Tibial artery (tissue), 4 donors: Measurements from ENCODE around the gene LYPLA2.
"Not testable (repeated sequence)": the region's sequence is repeated elsewhere in the genome, so short reads cannot be mapped to it uniquely, and the experiment has no call there.

Source experiments
- DNase-seq, 2 donors: peaks; one replicate each; pipeline ENCODE4 v3.0.0-alpha.2; 2019
- H3K27ac ChIP-seq, 2 donors: fragments of 200-600 bp; sonication (generic) in 1 of 2; 1 replicate in 1 of 2; 2 replicates in 1 of 2; pipeline ENCODE4 v1.5.1; 2018 to 2019; ENCODE audit warnings: mild to moderate bottlenecking in 1 of 2
- H3K27me3 ChIP-seq, 2 donors: fragments of 200-600 bp; sonication (generic) in 1 of 2; one replicate each; pipeline versions ENCODE4 v1.5.1 to v1.6.0; 2016 to 2019
- H3K36me3 ChIP-seq, 3 donors: fragments of 200-600 bp; sonication (generic) in 2 of 3; one replicate each; pipeline ENCODE4 v1.5.1; 2016 to 2019; ENCODE audit warnings: mild to moderate bottlenecking in 2 of 3
- H3K4me1 ChIP-seq, 4 donors: fragments of 200-600 bp; sonication (generic) in 2 of 4; 1 replicate in 3 of 4; 2 replicates in 1 of 4; pipeline ENCODE4 v1.5.1; 2016 to 2019
- H3K4me3 ChIP-seq, 2 donors: fragments of 200-600 bp; sonication (generic) in 1 of 2; 1 replicate in 1 of 2; 2 replicates in 1 of 2; pipeline ENCODE4 v1.5.1; 2018 to 2019; ENCODE audit warnings: mild to moderate bottlenecking in 2 of 2
- H3K9me3 ChIP-seq, 3 donors: fragments of 200-600 bp; sonication (generic) in 1 of 3; one replicate each; pipeline ENCODE4 v1.5.1; 2016 to 2019
- intact Hi-C: fragments of 100-400 bp; cut with DNase I; formaldehyde crosslinking; loops from one replicate; pipeline ENCODE4 v1.15.0; 2023; ENCODE audit warnings: low total_unique reads
- TF ChIP-seq, protein P1 (sequence below), 2 experiments: fragments of 200-600 bp in 1 of 2; fragments of 450-650 bp in 1 of 2; IDR thresholded peaks; one replicate each; pipeline ENCODE4 v1.5.1; 2017 to 2019; ENCODE audit warnings: antibody characterized with exemption in 2 of 2, mild to moderate bottlenecking in 1 of 2, moderate library complexity in 1 of 2

The LYPLA2 gene

DNA sequence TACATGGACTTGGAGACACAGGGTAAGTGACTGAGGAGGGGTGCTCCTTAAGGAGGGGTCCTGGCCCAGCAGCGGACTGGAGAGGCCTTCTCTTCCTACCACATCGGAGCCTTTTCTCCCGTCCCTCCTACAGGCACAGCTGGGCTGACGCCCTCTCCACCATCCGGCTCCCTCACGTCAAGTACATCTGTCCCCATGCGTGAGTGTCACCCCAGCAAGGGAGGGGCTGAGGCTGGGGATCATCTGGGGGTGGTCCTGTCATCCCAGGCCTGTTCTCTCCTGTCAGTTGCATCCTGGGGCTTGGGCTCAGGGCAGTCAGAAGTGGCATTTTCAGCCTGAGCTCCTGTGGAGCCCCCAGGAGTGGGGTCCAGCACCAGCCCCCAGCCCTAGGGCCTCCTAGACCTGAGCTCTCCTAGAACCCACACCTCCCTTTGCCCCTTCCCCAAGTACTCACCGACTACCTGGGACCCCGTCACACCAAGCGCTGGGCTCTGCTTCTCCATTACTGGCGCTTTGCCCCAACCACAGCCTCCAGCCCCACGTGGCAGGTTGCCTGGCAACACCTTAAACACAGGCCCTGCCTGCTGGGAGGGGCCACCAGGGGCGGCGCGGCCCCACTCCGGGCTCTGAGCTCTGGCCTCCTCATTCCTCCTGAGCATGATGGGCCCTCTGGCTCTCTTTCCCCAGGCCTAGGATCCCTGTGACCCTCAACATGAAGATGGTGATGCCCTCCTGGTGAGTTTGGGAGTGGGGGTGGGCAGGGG is 2.3 kb downstream of the LYPLA2 start:
- Histone ChIP-seq H3K4me1 (peaks cover 0 to 32% (median 28%) of the 10 kb centered on the region in 4 donors), H3K4me3 (no peak overlapping the region), H3K9me3 (no peaks in the 10 kb centered on the region), H3K36me3 (peaks cover 0 to 61% (median 29%) of the 10 kb centered on the region in 3 donors), H3K27me3 (no peaks in the 10 kb centered on the region), H3K27ac (no peak overlapping the region)
- DNase-seq = no peak
- TF ChIP-seq, protein P1, sequence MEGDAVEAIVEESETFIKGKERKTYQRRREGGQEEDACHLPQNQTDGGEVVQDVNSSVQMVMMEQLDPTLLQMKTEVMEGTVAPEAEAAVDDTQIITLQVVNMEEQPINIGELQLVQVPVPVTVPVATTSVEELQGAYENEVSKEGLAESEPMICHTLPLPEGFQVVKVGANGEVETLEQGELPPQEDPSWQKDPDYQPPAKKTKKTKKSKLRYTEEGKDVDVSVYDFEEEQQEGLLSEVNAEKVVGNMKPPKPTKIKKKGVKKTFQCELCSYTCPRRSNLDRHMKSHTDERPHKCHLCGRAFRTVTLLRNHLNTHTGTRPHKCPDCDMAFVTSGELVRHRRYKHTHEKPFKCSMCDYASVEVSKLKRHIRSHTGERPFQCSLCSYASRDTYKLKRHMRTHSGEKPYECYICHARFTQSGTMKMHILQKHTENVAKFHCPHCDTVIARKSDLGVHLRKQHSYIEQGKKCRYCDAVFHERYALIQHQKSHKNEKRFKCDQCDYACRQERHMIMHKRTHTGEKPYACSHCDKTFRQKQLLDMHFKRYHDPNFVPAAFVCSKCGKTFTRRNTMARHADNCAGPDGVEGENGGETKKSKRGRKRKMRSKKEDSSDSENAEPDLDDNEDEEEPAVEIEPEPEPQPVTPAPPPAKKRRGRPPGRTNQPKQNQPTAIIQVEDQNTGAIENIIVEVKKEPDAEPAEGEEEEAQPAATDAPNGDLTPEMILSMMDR (IDR thresholded peaks at IDR 0.05) = no peak
- intact Hi-C loops = no loop called here

- H3K4me3 ChIP-seq = no peak overlapping the region
- peaks cover 0 to 41% (median 31%) of the 10 kb centered on the region in 4 donors for H3K4me1 ChIP-seq
- no peak overlapping the region for H3K27ac ChIP-seq
- TF ChIP-seq, protein P1 (IDR thresholded peaks at IDR 0.05) = no peak
- H3K27me3 ChIP-seq = no peaks in the 10 kb centered on the region
- intact Hi-C loops = no loop called here
- DNase-seq = no peak
- H3K36me3 ChIP-seq = peaks cover 0 to 59% (median 29%) of the 10 kb centered on the region in 3 donors
- H3K9me3 ChIP-seq = no peaks in the 10 kb centered on the region
Observed at GRCh38 chr1:23793861-23794731, 3.2 kb downstream of the LYPLA2 start.

- H3K9me3 ChIP-seq, DNase-seq, H3K4me3 ChIP-seq, intact Hi-C loops, H3K27ac ChIP-seq, H3K27me3 ChIP-seq: not testable (repeated sequence)
- Histone ChIP-seq H3K4me1 (peaks cover 0 to 48% (median 36%) of the 10 kb centered on the region in 4 donors), H3K36me3 (peaks cover 0 to 59% (median 29%) of the 10 kb centered on the region in 3 donors)
Observed at GRCh38 chr1:23794732-23795182, 3.8 kb downstream of the LYPLA2 start.

- peaks cover 0 to 44% (median 33%) of the 10 kb centered on the region in 4 donors for H3K4me1 ChIP-seq
- H3K36me3 ChIP-seq = peaks cover 0 to 59% (median 29%) of the 10 kb centered on the region in 3 donors
- TF ChIP-seq, protein P1 (IDR thresholded peaks at IDR 0.05) = no peak
- H3K9me3 ChIP-seq = no peaks in the 10 kb centered on the region
- no peak overlapping the region for H3K4me3 ChIP-seq
- no peak overlapping the region for H3K27ac ChIP-seq
- intact Hi-C loops = no loop called here
- no peak for DNase-seq
- no peaks in the 10 kb centered on the region for H3K27me3 ChIP-seq
Observed at GRCh38 chr1:23795676-23796465, 4.9 kb downstream of the LYPLA2 start.

- intact Hi-C loops = no loop called here
- no peak for DNase-seq
Observed at GRCh38 chr1:23796466-23797271, 5.7 kb downstream of the LYPLA2 start.

More at GRCh38 chr1:23796466-23797271, 5.7 kb downstream of the LYPLA2 start:
- H3K27me3 ChIP-seq = no peaks in the 10 kb centered on the region
- H3K27ac ChIP-seq = no peak overlapping the region
- H3K4me3 ChIP-seq = no peak overlapping the region
- H3K9me3 ChIP-seq = no peaks in the 10 kb centered on the region
- H3K36me3 ChIP-seq = peaks cover 0 to 59% (median 29%) of the 10 kb centered on the region in 3 donors
- H3K4me1 ChIP-seq = peaks cover 0 to 48% (median 35%) of the 10 kb centered on the region in 4 donors
- TF ChIP-seq, protein P1 (IDR thresholded peaks at IDR 0.05) = no peak
